HepG2 (cell line): ENCODE results near the gene GNAL. TPM values are rescaled to one million over a fixed set of nuclear protein-coding genes. Genes with fewer than 3 reads are reported as not detected.

Source experiments
- CCDC6 ChIP-seq: sonication (generic); formaldehyde crosslinking; IDR thresholded peaks from 2 replicates; pipeline ENCODE4 v1.8.1; 2022; ENCODE audit warnings: mild to moderate bottlenecking, missing genetic modification reagents, moderate library complexity
- CHD4 ChIP-seq: fragments of 200-600 bp; sonication (generic); IDR thresholded peaks from 2 replicates; pipeline ENCODE4 v1.7.0; 2017; ENCODE audit warnings: mild to moderate bottlenecking, low read length, borderline replicate concordance
- GFI1 ChIP-seq: sonication (generic); formaldehyde crosslinking; IDR thresholded peaks from 2 replicates; pipeline ENCODE4 v1.5.0; 2020; ENCODE audit warnings: missing genetic modification reagents, mild to moderate bottlenecking, borderline replicate concordance
- GPBP1L1 ChIP-seq: sonication (generic); formaldehyde crosslinking; IDR thresholded peaks from 2 replicates; pipeline ENCODE4 v1.5.0; 2020; ENCODE audit warnings: mild to moderate bottlenecking, missing genetic modification reagents
- JUNB ChIP-seq: sonication (generic); formaldehyde crosslinking; IDR thresholded peaks from 2 replicates; pipeline ENCODE4 v1.8.0; 2022; ENCODE audit warnings: missing genetic modification reagents, mild to moderate bottlenecking, borderline replicate concordance
- NFE2L1 ChIP-seq: sonication (generic); formaldehyde crosslinking; IDR thresholded peaks from 2 replicates; pipeline ENCODE4 v1.4.0; 2020; ENCODE audit warnings: missing genetic modification reagents, mild to moderate bottlenecking, borderline replicate concordance
- NFIC ChIP-seq: IDR thresholded peaks from 2 replicates; pipeline ENCODE4 v1.6.1; 2012; ENCODE audit warnings: mild to moderate bottlenecking, low read length, inconsistent platforms
- NFRKB ChIP-seq: fragments of 450-650 bp; IDR thresholded peaks from 2 replicates; pipeline ENCODE4 v1.6.1; 2017
- RBFOX2 ChIP-seq: fragments of 200-400 bp; formaldehyde crosslinking; IDR thresholded peaks from 2 replicates; pipeline ENCODE4 v1.6.1; 2017; ENCODE audit warnings: low read depth, mild to moderate bottlenecking, low read length
- REXO4 ChIP-seq: sonication (generic); formaldehyde crosslinking; IDR thresholded peaks from 2 replicates; pipeline ENCODE4 v1.8.0; 2022; ENCODE audit warnings: missing genetic modification reagents, mild to moderate bottlenecking, borderline replicate concordance
- SMAD1 ChIP-seq: sonication (generic); formaldehyde crosslinking; IDR thresholded peaks from 2 replicates; pipeline ENCODE4 v1.4.0; 2020; ENCODE audit warnings: missing genetic modification reagents, low read depth, mild to moderate bottlenecking, borderline replicate concordance
- SSRP1 ChIP-seq: IDR thresholded peaks from 2 replicates; pipeline ENCODE4 v1.6.1; 2016; ENCODE audit warnings: control low read depth
- ZFP1 ChIP-seq: IDR thresholded peaks from 2 replicates; pipeline ENCODE4 v1.6.1; 2016
- ZNF232 ChIP-seq: sonication (generic); formaldehyde crosslinking; IDR thresholded peaks from 2 replicates; pipeline ENCODE4 v1.4.0; 2020; ENCODE audit warnings: missing genetic modification reagents, borderline replicate concordance
- ZNF235 ChIP-seq: sonication (generic); formaldehyde crosslinking; IDR thresholded peaks from 2 replicates; pipeline ENCODE4 v1.8.1; 2023; ENCODE audit warnings: mild to moderate bottlenecking, missing genetic modification reagents, borderline replicate concordance
- ZNF326 ChIP-seq: sonication (generic); formaldehyde crosslinking; IDR thresholded peaks from 2 replicates; pipeline ENCODE4 v1.4.0; 2020; ENCODE audit warnings: missing genetic modification reagents, borderline replicate concordance
- ZNF562 ChIP-seq: sonication (generic); formaldehyde crosslinking; IDR thresholded peaks from 2 replicates; pipeline ENCODE4 v1.8.0; 2022; ENCODE audit warnings: missing genetic modification reagents, borderline replicate concordance
- ZNF720 ChIP-seq: sonication (generic); formaldehyde crosslinking; IDR thresholded peaks from 2 replicates; pipeline ENCODE4 v1.4.0; 2020; ENCODE audit warnings: missing genetic modification reagents
- polyA plus RNA-seq, 8 experiments: library from polyadenylated mRNA; depleted of rRNA in 3 of 8; stranded (reverse) in 7 of 8; unstranded in 1 of 8; fragments of >200 nt; fragmentation: Illumina TruSeq in 4 of 8; extraction: Trizol in 4 of 8; gene quantifications; 2 replicates each; pipeline versions ENCODE4 v1.2.1 to v1.2.3, GENCODE V29; 2011 to 2016; ENCODE audit warnings: low read depth in 4 of 8, missing spikeins in 1 of 8, mixed read lengths in 1 of 8; ENCODE audit not compliant: insufficient read depth in 1 of 8
- total RNA-seq, 5 experiments: library from RNA; depleted of rRNA; stranded (reverse); fragments of >200 nt; fragmentation: Illumina TruSeq; extraction: Trizol; gene quantifications; 2 replicates each; pipeline ENCODE4 v1.2.3, GENCODE V29; 2016; ENCODE audit warnings: low read depth in 1 of 5
- TF ChIP-seq, protein P1 (sequence below): sonication (generic); formaldehyde crosslinking; conservative IDR thresholded peaks from 2 replicates; pipeline ENCODE4 v1.4.0; 2020; ENCODE audit warnings: missing genetic modification reagents
- TF ChIP-seq, protein P2 (sequence below): sonication (generic); formaldehyde crosslinking; IDR thresholded peaks from 2 replicates; pipeline ENCODE4 v1.5.0; 2020; ENCODE audit warnings: missing genetic modification reagents, mild to moderate bottlenecking, borderline replicate concordance
- TF ChIP-seq, protein P3 (sequence below): sonication (generic); formaldehyde crosslinking; IDR thresholded peaks from 2 replicates; pipeline ENCODE4 v1.8.1; 2023; ENCODE audit warnings: missing genetic modification reagents, inconsistent platforms, borderline replicate concordance
- TF ChIP-seq, protein P4 (sequence below): sonication (generic); formaldehyde crosslinking; IDR thresholded peaks from 2 replicates; pipeline ENCODE4 v1.8.1; 2023; ENCODE audit warnings: mild to moderate bottlenecking, moderate library complexity, missing genetic modification reagents

Gene GNAL
- total and polyA plus RNA-seq, 2 of the 13 experiments (the other 11 are each of a cell fraction or from before 2014, with no cell fraction given) = 0.87 to 1.4 TPM

- TF ChIP-seq, protein P1, sequence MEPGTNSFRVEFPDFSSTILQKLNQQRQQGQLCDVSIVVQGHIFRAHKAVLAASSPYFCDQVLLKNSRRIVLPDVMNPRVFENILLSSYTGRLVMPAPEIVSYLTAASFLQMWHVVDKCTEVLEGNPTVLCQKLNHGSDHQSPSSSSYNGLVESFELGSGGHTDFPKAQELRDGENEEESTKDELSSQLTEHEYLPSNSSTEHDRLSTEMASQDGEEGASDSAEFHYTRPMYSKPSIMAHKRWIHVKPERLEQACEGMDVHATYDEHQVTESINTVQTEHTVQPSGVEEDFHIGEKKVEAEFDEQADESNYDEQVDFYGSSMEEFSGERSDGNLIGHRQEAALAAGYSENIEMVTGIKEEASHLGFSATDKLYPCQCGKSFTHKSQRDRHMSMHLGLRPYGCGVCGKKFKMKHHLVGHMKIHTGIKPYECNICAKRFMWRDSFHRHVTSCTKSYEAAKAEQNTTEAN (CRISPR knock-in tag) = no peak
- TF ChIP-seq ZNF720 (CRISPR knock-in tag) (no peak), SSRP1 (CRISPR knock-in tag) (peak; percentile 82; the same call in 1 of the 2 replicates), NFIC (no peak), NFE2L1 (CRISPR knock-in tag) (no peak), CCDC6 (CRISPR knock-in tag) (no peak), ZNF326 (CRISPR knock-in tag) (no peak), JUNB (no peak), ZNF562 (CRISPR knock-in tag) (no peak), REXO4 (CRISPR knock-in tag) (no peak), GPBP1L1 (no peak), CHD4 (no peak), GFI1 (CRISPR knock-in tag) (no peak), ZNF235 (CRISPR knock-in tag) (no peak), RBFOX2 (peak; percentile 92), ZNF232 (CRISPR knock-in tag) (peak; percentile 57; the same call in 1 of the 2 replicates), SMAD1 (CRISPR knock-in tag) (peak; percentile 78; the same call in 1 of the 2 replicates), ZFP1 (CRISPR knock-in tag) (0 out of 2 replicates have a peak, but pooled peaks have one; percentile 62), NFRKB (no peak)
- TF ChIP-seq, protein P2, sequence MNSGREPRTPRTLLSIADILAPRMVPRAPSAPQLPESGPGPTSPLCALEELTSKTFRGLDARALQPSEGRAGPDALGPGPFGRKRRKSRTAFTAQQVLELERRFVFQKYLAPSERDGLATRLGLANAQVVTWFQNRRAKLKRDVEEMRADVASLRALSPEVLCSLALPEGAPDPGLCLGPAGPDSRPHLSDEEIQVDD (CRISPR knock-in tag) = no peak
- TF ChIP-seq, protein P3, sequence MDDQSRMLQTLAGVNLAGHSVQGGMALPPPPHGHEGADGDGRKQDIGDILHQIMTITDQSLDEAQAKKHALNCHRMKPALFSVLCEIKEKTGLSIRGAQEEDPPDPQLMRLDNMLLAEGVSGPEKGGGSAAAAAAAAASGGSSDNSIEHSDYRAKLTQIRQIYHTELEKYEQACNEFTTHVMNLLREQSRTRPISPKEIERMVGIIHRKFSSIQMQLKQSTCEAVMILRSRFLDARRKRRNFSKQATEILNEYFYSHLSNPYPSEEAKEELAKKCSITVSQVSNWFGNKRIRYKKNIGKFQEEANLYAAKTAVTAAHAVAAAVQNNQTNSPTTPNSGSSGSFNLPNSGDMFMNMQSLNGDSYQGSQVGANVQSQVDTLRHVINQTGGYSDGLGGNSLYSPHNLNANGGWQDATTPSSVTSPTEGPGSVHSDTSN (CRISPR knock-in tag) = no peak
- TF ChIP-seq, protein P4, sequence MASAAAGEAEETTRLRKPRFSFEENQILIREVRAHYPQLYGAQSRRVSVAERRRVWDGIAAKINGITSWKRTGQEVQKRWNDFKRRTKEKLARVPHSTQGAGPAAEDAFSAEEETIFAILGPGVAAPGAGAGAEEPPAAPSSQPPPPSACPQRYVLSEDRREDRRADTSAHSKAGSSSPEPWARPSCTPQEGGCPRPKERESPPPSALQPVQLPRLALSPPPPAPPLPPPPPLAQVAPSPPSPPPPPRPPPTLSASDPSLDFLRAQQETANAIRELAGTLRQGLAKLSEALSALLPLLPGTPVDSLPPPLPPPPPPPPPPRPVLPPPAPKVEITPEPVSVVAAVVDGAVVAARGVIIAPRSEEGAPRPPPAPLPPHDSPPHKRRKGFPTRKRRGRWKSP (CRISPR knock-in tag) = peak; percentile 74; the same call in 1 of the 2 replicates
These were observed 162.2 kb downstream of the GNAL start, which contains the start of gene CHMP1B (continued) for GRCh38 chr18:11851146-11851805.
